Measurements from ENCODE around the gene DDX42. TPM values are rescaled to one million over a fixed set of nuclear protein-coding genes. Genes with fewer than 3 reads are reported as not detected.

The DDX42 gene
- total and polyA plus RNA-seq, 2 experiments from 2014 or later: 57.8 to 101 TPM

- Mint-ChIP-seq H3K4me3 (no peak overlapping the region), H3K27ac (no peak overlapping the region), H3K4me1 (no peaks in the 10 kb centered on the region), H3K36me3 (ENCODE audit: low read depth) (peaks cover 76% of the 10 kb centered on the region), H3K27me3 (ENCODE audit: insufficient read depth, low read depth, poor library complexity) (no peaks in the 10 kb centered on the region), H3K9me3 (no peaks in the 10 kb centered on the region)
- Histone ChIP-seq H3K27me3 (ENCODE audit: insufficient read depth) (no peaks in the 10 kb centered on the region), H2AFZ (no peak overlapping the region), H3K4me3 (no peak overlapping the region), H4K20me1 (replicated peaks; ENCODE audit: insufficient read depth) (no peaks in the 10 kb centered on the region; the same call in 1 of the 2 replicates), H3K4me1 (ENCODE audit: insufficient read depth) (no peaks in the 10 kb centered on the region), H3K79me2 (replicated peaks; ENCODE audit: insufficient read depth) (no peaks in the 10 kb centered on the region), H3K9me2 (ENCODE audit: insufficient read depth) (no peaks in the 10 kb centered on the region), H3K27ac (ENCODE audit: low read depth) (no peak overlapping the region), H3F3A (replicated peaks; ENCODE audit: low read depth) (peaks cover 9% of the 10 kb centered on the region; the same call in 1 of the 2 replicates), H3K4me2 (no peak overlapping the region), H3K36me3 (ENCODE audit: insufficient read depth) (peaks cover 63% of the 10 kb centered on the region)
- DNase-seq (ENCODE audit: low spot score) (no peak), ATAC-seq (no peak)
- TF ChIP-seq STAT1 (IDR thresholded peaks at IDR 0.05; ENCODE audit: unreplicated experiment): no peak
- no peak for TF ChIP-seq JUNB (IDR thresholded peaks at IDR 0.05; ENCODE audit: unreplicated experiment)
- no peak for TF ChIP-seq EZH2 (IDR thresholded peaks at IDR 0.05; ENCODE audit: low read depth, unreplicated experiment)
- TF ChIP-seq POLR2AphosphoS5 (IDR thresholded peaks at IDR 0.05; ENCODE audit: low read depth): no peak
- no peak for TF ChIP-seq ZNF462 (CRISPR knock-in tag; IDR thresholded peaks at IDR 0.05)
- no peak for TF ChIP-seq EZH2phosphoT487 (IDR thresholded peaks at IDR 0.05; ENCODE audit: unreplicated experiment)
- TF ChIP-seq ETS1 (IDR thresholded peaks at IDR 0.05): no peak
- no peak for TF ChIP-seq CTCF (conservative IDR thresholded peaks at IDR 0.05; ENCODE audit: low read depth in 2 of 2)
- TF ChIP-seq REST (IDR thresholded peaks at IDR 0.05; ENCODE audit: unreplicated experiment): no peak
- TF ChIP-seq NANOG (IDR thresholded peaks at IDR 0.05; ENCODE audit: borderline replicate concordance): no peak
- no peak for TF ChIP-seq ZNF114 (CRISPR knock-in tag; IDR thresholded peaks at IDR 0.05)
- no peak for TF ChIP-seq CREB1 (CRISPR knock-in tag; IDR thresholded peaks at IDR 0.05; ENCODE audit: low read depth)
- TF ChIP-seq ZNF331 (CRISPR knock-in tag; IDR thresholded peaks at IDR 0.05; ENCODE audit: low read depth): no peak
Observed at GRCh38 chr17:63753215-63753614, 20.8 kb upstream of the DDX42 start.
